BE2C (cell line): ENCODE measurements around the gene DPYSL4.
A peak's percentile ranks its signal among the peaks of the same experiment; 100 is the strongest.

Experiments
- DNase-seq: peaks from one replicate; pipeline ENCODE4 v3.0.0-alpha.2; 2020
- H3K27me3 ChIP-seq: fragments of 250-450 bp; sonication (Bioruptor Pico); 2 replicates; pipeline ENCODE4 v1.5.1; 2020; ENCODE audit warnings: mild to moderate bottlenecking
- H3K36me3 ChIP-seq: fragments of 250-450 bp; sonication (Bioruptor Pico); 2 replicates; pipeline ENCODE4 v1.5.1; 2020; ENCODE audit warnings: mild to moderate bottlenecking
- H3K4me1 ChIP-seq: fragments of 250-450 bp; sonication (Bioruptor Pico); 2 replicates; pipeline ENCODE4 v1.5.1; 2020
- H3K4me3 ChIP-seq: 2 replicates; pipeline ENCODE4 v1.5.1; 2011; ENCODE audit warnings: low read depth, low read length
- H3K9me3 ChIP-seq: fragments of 250-450 bp; sonication (Bioruptor Pico); 2 replicates; pipeline ENCODE4 v1.5.1; 2020
- TF ChIP-seq, protein P1 (sequence below): IDR thresholded peaks from 2 replicates; pipeline ENCODE4 v1.5.1; 2012; ENCODE audit warnings: mild to moderate bottlenecking, low read depth, low read length

DPYSL4 gene

DNA sequence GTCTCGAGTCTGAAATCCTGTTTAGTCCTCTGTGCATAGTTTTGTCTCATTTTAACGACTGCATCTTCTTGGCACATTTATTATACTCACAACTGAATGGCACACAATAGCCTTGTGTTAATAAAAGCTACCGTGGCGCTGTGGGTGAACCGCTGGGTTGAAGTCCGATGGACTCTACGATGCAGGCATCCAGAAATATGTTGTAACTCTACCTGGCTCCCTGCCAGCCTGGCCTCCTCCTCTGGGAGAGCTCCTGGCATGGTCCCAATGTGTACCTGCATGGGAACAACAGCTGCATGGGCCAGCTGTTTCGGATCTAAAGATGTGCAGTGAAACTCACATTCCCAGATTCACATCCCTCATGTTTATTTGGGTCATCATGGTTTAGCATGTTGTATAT is 3.7 kb upstream of the DPYSL4 start:
- Histone ChIP-seq H3K27me3 (peaks cover 31% of the 10 kb centered on the region), H3K9me3 (no peaks in the 10 kb centered on the region), H3K4me1 (no peaks in the 10 kb centered on the region), H3K4me3 (no peak overlapping the region), H3K36me3 (no peaks in the 10 kb centered on the region)
- peak; percentile 45 for DNase-seq
- TF ChIP-seq, protein P1, sequence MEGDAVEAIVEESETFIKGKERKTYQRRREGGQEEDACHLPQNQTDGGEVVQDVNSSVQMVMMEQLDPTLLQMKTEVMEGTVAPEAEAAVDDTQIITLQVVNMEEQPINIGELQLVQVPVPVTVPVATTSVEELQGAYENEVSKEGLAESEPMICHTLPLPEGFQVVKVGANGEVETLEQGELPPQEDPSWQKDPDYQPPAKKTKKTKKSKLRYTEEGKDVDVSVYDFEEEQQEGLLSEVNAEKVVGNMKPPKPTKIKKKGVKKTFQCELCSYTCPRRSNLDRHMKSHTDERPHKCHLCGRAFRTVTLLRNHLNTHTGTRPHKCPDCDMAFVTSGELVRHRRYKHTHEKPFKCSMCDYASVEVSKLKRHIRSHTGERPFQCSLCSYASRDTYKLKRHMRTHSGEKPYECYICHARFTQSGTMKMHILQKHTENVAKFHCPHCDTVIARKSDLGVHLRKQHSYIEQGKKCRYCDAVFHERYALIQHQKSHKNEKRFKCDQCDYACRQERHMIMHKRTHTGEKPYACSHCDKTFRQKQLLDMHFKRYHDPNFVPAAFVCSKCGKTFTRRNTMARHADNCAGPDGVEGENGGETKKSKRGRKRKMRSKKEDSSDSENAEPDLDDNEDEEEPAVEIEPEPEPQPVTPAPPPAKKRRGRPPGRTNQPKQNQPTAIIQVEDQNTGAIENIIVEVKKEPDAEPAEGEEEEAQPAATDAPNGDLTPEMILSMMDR: no peak

DNA sequence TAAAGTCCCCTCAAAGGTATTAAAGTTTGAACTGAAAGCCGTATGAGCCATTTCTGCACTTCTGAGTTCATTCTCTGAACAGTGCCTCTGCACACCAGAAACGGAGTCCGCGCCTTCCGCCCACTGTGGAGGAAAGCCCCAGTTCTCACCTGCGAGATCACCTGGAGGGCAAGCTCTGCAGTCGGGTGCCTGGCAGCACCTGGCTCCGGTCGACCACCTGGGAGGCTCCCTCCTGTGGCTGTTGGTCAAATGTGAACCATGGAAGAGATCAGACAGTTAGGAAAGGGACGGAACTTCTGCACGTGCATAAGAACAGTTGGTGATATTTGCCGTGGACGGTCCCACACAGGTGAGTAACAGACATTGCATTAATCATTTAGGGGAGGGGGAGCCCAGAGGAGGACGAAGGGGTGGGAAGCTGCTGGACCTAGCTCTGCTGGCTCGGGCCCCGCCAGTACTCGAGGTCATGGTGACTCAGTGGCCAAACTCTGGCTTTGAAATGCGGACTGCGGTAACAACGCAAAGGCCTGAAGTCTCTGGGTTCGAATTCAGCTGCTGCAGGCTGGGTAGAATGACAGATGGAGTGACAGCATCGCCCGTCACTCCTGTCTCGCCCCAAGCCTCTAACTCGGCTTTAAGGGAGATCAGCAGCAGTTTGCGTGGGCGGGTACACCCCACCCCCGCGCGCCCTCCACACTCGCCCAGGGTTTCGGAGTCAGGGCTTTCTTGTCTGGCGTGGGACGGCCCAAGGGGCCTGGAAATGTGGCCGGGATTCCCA is 1.7 kb upstream of the DPYSL4 start:
- no peak for DNase-seq
- TF ChIP-seq, protein P1: no peak
- no peak overlapping the region for H3K4me3 ChIP-seq
- H3K36me3 ChIP-seq: no peaks in the 10 kb centered on the region
- H3K4me1 ChIP-seq: no peaks in the 10 kb centered on the region
- H3K27me3 ChIP-seq: peaks cover 36% of the 10 kb centered on the region
- H3K9me3 ChIP-seq: no peaks in the 10 kb centered on the region

DNA sequence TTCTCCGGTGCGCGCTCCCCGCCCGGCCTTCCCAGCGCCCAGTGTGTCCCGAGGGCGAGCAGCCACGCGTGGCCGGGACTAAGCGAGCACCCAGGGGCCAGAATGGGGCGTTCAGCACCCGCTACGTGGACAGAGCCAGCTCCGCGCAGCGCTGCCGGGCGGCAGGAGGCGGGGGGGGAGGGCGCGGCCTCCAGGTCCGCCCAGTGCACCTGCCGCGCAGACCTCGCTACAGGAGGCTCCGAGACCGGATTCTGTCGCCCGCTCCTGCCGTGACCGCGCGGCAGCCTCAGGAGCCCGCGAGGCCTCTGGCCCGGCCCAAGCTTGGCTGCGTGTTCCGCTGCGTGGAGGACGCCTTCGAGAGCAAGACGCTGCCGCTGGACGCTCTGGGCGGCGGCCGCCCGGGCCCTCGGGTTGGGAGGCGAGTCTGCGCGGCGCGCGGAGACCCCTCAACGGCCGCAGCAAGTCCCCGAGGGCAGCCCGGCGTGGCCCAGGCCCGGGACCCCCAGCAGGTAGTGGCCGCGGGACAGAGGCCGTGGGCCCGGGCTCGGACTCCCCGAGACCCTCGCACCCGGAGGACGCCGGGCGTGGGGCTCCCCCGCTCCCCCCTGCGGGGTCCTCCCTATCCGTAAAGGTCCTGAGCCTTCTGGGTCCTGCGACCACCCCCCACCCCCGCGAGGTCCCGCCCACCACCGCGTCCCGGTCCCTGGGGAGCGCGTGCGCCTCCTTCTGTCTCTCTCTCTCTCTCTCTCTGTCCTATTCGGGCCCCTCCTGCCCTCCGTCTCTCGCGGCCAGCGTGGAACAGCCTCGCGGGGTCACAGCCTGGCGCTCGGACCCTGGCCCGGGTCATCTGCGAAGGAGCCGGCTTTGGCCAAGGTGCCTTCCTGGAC is 904 bp upstream of the DPYSL4 start:
- Histone ChIP-seq H3K4me3 (no peak overlapping the region; the same call in 1 of the 2 replicates), H3K27me3 (peaks cover 36% of the 10 kb centered on the region), H3K9me3 (no peaks in the 10 kb centered on the region), H3K4me1 (no peaks in the 10 kb centered on the region), H3K36me3 (no peaks in the 10 kb centered on the region)
- no peak for DNase-seq
- TF ChIP-seq, protein P1: no peak

DNA sequence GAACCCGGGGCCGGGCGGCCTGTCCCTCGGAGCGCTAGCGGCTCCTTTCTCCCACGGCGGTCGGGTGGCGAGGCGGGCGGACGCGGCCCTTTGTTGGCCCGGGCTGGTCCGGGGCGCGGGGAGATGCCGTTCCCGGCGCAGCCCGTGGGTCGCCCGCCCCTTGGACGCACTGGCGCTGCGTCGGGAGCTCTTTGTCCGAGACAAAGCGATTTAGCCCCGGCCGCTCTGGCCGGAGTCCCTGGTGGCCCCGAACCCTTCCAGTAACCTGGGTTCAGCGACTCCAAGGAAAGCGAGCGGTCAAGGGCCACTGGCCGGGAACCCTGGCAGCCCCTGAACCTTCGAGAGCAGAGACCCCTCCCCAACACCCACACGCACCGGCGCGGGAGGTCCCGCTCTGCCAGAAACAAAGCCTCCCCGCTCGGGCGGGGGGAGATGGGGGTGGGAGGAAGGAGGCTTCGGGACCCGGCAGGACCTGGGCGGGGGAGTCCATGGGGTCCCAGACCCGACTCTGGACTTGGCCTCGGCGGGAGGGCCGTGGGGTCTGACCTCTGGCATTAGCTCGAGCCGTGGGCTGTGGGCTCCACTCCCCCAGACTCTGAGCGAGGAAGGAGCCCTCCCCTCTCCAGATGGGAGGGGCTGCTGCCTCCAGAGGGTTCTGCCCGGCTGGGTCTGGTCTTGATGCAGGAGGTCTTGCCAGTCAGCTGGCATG is 836 bp downstream of the DPYSL4 start:
- DNase-seq: no peak
- H3K36me3 ChIP-seq: no peaks in the 10 kb centered on the region
- no peaks in the 10 kb centered on the region for H3K9me3 ChIP-seq
- H3K27me3 ChIP-seq: peaks cover 36% of the 10 kb centered on the region
- TF ChIP-seq, protein P1: no peak
- peak overlapping the region; percentile 41 for H3K4me3 ChIP-seq
- no peaks in the 10 kb centered on the region for H3K4me1 ChIP-seq

DNA sequence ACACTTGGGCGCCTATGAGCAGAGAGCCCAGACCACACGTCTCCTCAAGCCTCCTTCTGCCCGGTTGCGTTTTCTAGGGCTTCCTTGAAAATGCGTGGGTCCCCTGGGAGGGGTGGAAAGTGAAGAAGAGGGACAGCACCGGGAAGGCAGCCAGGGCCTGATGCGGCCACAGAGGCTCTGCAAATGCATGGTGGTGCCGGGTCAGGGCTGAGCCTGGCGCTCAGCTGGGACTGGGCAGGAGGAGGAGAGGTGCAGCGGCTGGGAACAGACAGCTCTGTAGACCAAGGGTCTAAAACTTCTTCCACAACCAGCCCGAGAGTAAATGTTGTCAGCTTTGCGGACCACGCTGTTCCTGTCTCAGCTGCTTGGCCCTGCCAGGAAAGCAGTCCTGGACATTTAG is 1.6 kb downstream of the DPYSL4 start:
- Histone ChIP-seq H3K9me3 (no peaks in the 10 kb centered on the region), H3K4me1 (no peaks in the 10 kb centered on the region), H3K36me3 (no peaks in the 10 kb centered on the region), H3K4me3 (no peak overlapping the region), H3K27me3 (peaks cover 36% of the 10 kb centered on the region)
- DNase-seq: no peak
- TF ChIP-seq, protein P1: no peak
